Measurements from ENCODE around the gene PHEX.

Gene PHEX

GRCh38 chrX:22155126-22155525, 123.0 kb downstream of the PHEX start:
- Histone ChIP-seq H3K14ac (ENCODE audit: low read length) (no peak overlapping the region), H3K36me3 (ENCODE audit: control insufficient read depth in 1 of 2, insufficient read depth in 2 of 2, low read length in 2 of 2) (no peaks in the 10 kb centered on the region), H4K12ac (ENCODE audit: low read depth, low read length) (no peak overlapping the region), H3K9me3 (ENCODE audit: insufficient read depth, low read depth, low read length) (no peaks in the 10 kb centered on the region), H3K18ac (ENCODE audit: low read length) (no peak overlapping the region), H2AK5ac (ENCODE audit: low read length) (no peak overlapping the region), H3K4me3 (ENCODE audit: low read depth, low read length) (no peak overlapping the region), H3K27me3 (ENCODE audit: insufficient read depth, low read length) (no peaks in the 10 kb centered on the region), H3K23ac (ENCODE audit: low read length) (no peak overlapping the region), H2AFZ (ENCODE audit: insufficient read depth, low read length, poor library complexity) (no peak overlapping the region), H4K8ac (ENCODE audit: low read depth, low read length) (no peak overlapping the region), H3K27ac (ENCODE audit: low read depth, low read length) (no peak overlapping the region), H3K4me1 (ENCODE audit: control insufficient read depth in 1 of 2, insufficient read depth in 2 of 2, low read length in 2 of 2) (no peaks in the 10 kb centered on the region), H3K79me2 (ENCODE audit: control insufficient read depth, insufficient read depth, low read length, poor library complexity) (no peaks in the 10 kb centered on the region), H3K4me2 (ENCODE audit: low read length) (no peak overlapping the region), H2BK5ac (ENCODE audit: low read depth, low read length, poor library complexity) (no peak overlapping the region), H3K4ac (ENCODE audit: low read depth, low read length) (no peak overlapping the region), H3K79me1 (ENCODE audit: low read length) (no peaks in the 10 kb centered on the region), H2BK120ac (ENCODE audit: insufficient read depth, low read length, poor library complexity) (no peak overlapping the region), H4K91ac (ENCODE audit: low read depth, low read length) (no peak overlapping the region), H3K9ac (ENCODE audit: low read length) (no peak overlapping the region), H2BK12ac (ENCODE audit: low read length) (no peak overlapping the region)
- WGBS (ENCODE audit: extremely low coverage, insufficient coverage, insufficient read length), result no CpG with 5 or more reads among the region's 6 CpGs
- no peak for DNase-seq

- no peak overlapping the region for H2BK120ac ChIP-seq (ENCODE audit: insufficient read depth, low read length, poor library complexity)
- no peaks in the 10 kb centered on the region for H3K79me1 ChIP-seq (ENCODE audit: low read length)
- H2BK5ac ChIP-seq (ENCODE audit: low read depth, low read length, poor library complexity), result no peak overlapping the region
- H3K4me2 ChIP-seq (ENCODE audit: low read length), result no peak overlapping the region
- no peak overlapping the region for H3K18ac ChIP-seq (ENCODE audit: low read length)
- H3K4me3 ChIP-seq (ENCODE audit: low read depth, low read length), result no peak overlapping the region
- no peak overlapping the region for H3K4ac ChIP-seq (ENCODE audit: low read depth, low read length)
- no peaks in the 10 kb centered on the region for H3K4me1 ChIP-seq (ENCODE audit: control insufficient read depth in 1 of 2, insufficient read depth in 2 of 2, low read length in 2 of 2)
- H3K9ac ChIP-seq (ENCODE audit: low read length), result no peak overlapping the region
- no peak overlapping the region for H2AFZ ChIP-seq (ENCODE audit: insufficient read depth, low read length, poor library complexity)
- no CpG with 5 or more reads among the region's 5 CpGs for WGBS (ENCODE audit: extremely low coverage, insufficient coverage, insufficient read length)
- no peaks in the 10 kb centered on the region for H3K9me3 ChIP-seq (ENCODE audit: insufficient read depth, low read depth, low read length)
- H3K14ac ChIP-seq (ENCODE audit: low read length), result no peak overlapping the region
- H2BK12ac ChIP-seq (ENCODE audit: low read length), result no peak overlapping the region
- no peak overlapping the region for H2AK5ac ChIP-seq (ENCODE audit: low read length)
- no peak overlapping the region for H4K12ac ChIP-seq (ENCODE audit: low read depth, low read length)
- H3K27ac ChIP-seq (ENCODE audit: low read depth, low read length), result no peak overlapping the region
- H3K36me3 ChIP-seq (ENCODE audit: control insufficient read depth in 1 of 2, insufficient read depth in 2 of 2, low read length in 2 of 2), result no peaks in the 10 kb centered on the region
- H4K91ac ChIP-seq (ENCODE audit: low read depth, low read length), result no peak overlapping the region
- H3K27me3 ChIP-seq (ENCODE audit: insufficient read depth, low read length), result no peaks in the 10 kb centered on the region
- no peak for DNase-seq
- no peak overlapping the region for H4K8ac ChIP-seq (ENCODE audit: low read depth, low read length)
- H3K79me2 ChIP-seq (ENCODE audit: control insufficient read depth, insufficient read depth, low read length, poor library complexity), result no peaks in the 10 kb centered on the region
- H3K23ac ChIP-seq (ENCODE audit: low read length), result no peak overlapping the region
Observed at GRCh38 chrX:22159071-22159470, 126.9 kb downstream of the PHEX start.

- Histone ChIP-seq H3K4me2 (ENCODE audit: low read length) (no peak overlapping the region), H2BK5ac (ENCODE audit: low read depth, low read length, poor library complexity) (no peak overlapping the region), H2BK120ac (ENCODE audit: insufficient read depth, low read length, poor library complexity) (no peak overlapping the region), H4K8ac (ENCODE audit: low read depth, low read length) (no peak overlapping the region), H4K91ac (ENCODE audit: low read depth, low read length) (no peak overlapping the region), H3K4me1 (ENCODE audit: control insufficient read depth in 1 of 2, insufficient read depth in 2 of 2, low read length in 2 of 2) (peaks cover 0 to 2% of the 10 kb centered on the region in 2 experiments), H3K36me3 (ENCODE audit: control insufficient read depth in 1 of 2, insufficient read depth in 2 of 2, low read length in 2 of 2) (no peaks in the 10 kb centered on the region), H3K79me1 (ENCODE audit: low read length) (no peaks in the 10 kb centered on the region), H3K27ac (ENCODE audit: low read depth, low read length) (no peak overlapping the region), H2AK5ac (ENCODE audit: low read length) (no peak overlapping the region), H3K9ac (ENCODE audit: low read length) (no peak overlapping the region), H3K79me2 (ENCODE audit: control insufficient read depth, insufficient read depth, low read length, poor library complexity) (no peaks in the 10 kb centered on the region), H2AFZ (ENCODE audit: insufficient read depth, low read length, poor library complexity) (no peak overlapping the region), H4K12ac (ENCODE audit: low read depth, low read length) (no peak overlapping the region), H3K4me3 (ENCODE audit: low read depth, low read length) (no peak overlapping the region), H3K18ac (ENCODE audit: low read length) (no peak overlapping the region), H3K14ac (ENCODE audit: low read length) (no peak overlapping the region), H3K9me3 (ENCODE audit: insufficient read depth, low read depth, low read length) (no peaks in the 10 kb centered on the region), H3K27me3 (ENCODE audit: insufficient read depth, low read length) (no peaks in the 10 kb centered on the region), H3K23ac (ENCODE audit: low read length) (no peak overlapping the region), H3K4ac (ENCODE audit: low read depth, low read length) (no peak overlapping the region), H2BK12ac (ENCODE audit: low read length) (no peak overlapping the region)
- no peak for DNase-seq
- WGBS (ENCODE audit: extremely low coverage, insufficient coverage, insufficient read length), result no CpG with 5 or more reads among the region's 3 CpGs
Observed at GRCh38 chrX:22163326-22163725, 131.2 kb downstream of the PHEX start.

- Histone ChIP-seq H3K79me2 (ENCODE audit: control insufficient read depth, insufficient read depth, low read length, poor library complexity) (no peaks in the 10 kb centered on the region), H3K27me3 (ENCODE audit: insufficient read depth, low read length) (no peaks in the 10 kb centered on the region), H3K14ac (ENCODE audit: low read length) (no peak overlapping the region), H2BK120ac (ENCODE audit: insufficient read depth, low read length, poor library complexity) (no peak overlapping the region), H2AFZ (ENCODE audit: insufficient read depth, low read length, poor library complexity) (no peak overlapping the region), H2BK5ac (ENCODE audit: low read depth, low read length, poor library complexity) (no peak overlapping the region), H3K36me3 (ENCODE audit: control insufficient read depth in 1 of 2, insufficient read depth in 2 of 2, low read length in 2 of 2) (no peaks in the 10 kb centered on the region), H3K4me2 (ENCODE audit: low read length) (no peak overlapping the region), H4K12ac (ENCODE audit: low read depth, low read length) (no peak overlapping the region), H2AK5ac (ENCODE audit: low read length) (no peak overlapping the region), H3K4me1 (ENCODE audit: control insufficient read depth in 1 of 2, insufficient read depth in 2 of 2, low read length in 2 of 2) (peaks cover 0 to 2% of the 10 kb centered on the region in 2 experiments), H3K9me3 (ENCODE audit: insufficient read depth, low read depth, low read length) (no peaks in the 10 kb centered on the region), H3K27ac (ENCODE audit: low read depth, low read length) (peak overlapping the region; percentile 25), H3K18ac (ENCODE audit: low read length) (no peak overlapping the region), H4K8ac (ENCODE audit: low read depth, low read length) (no peak overlapping the region), H3K4me3 (ENCODE audit: low read depth, low read length) (no peak overlapping the region), H3K79me1 (ENCODE audit: low read length) (no peaks in the 10 kb centered on the region), H3K9ac (ENCODE audit: low read length) (no peak overlapping the region), H3K23ac (ENCODE audit: low read length) (no peak overlapping the region), H2BK12ac (ENCODE audit: low read length) (no peak overlapping the region), H4K91ac (ENCODE audit: low read depth, low read length) (no peak overlapping the region), H3K4ac (ENCODE audit: low read depth, low read length) (no peak overlapping the region)
- no CpG with 5 or more reads among the region's 3 CpGs for WGBS (ENCODE audit: extremely low coverage, insufficient coverage, insufficient read length)
- DNase-seq, result no peak
Observed at GRCh38 chrX:22164770-22165388, 132.8 kb downstream of the PHEX start.

Measured in trophoblast cell (in vitro differentiated cells and primary cell).